GM19324 (cell line): Measurements from ENCODE around the gene C7.

Experiments used
- ATAC-seq: cut with Tn5 transposase; IDR thresholded peaks from one replicate; pipeline ENCODE4 v1.9.1; 2021; ENCODE audit warnings: mild to moderate bottlenecking, moderate library complexity; ENCODE audit not compliant: unreplicated experiment, low FRiP score

Gene C7

GRCh38 chr5:40915341-40915926, 6.1 kb downstream of the C7 start:
- ATAC-seq: no peak

DNA sequence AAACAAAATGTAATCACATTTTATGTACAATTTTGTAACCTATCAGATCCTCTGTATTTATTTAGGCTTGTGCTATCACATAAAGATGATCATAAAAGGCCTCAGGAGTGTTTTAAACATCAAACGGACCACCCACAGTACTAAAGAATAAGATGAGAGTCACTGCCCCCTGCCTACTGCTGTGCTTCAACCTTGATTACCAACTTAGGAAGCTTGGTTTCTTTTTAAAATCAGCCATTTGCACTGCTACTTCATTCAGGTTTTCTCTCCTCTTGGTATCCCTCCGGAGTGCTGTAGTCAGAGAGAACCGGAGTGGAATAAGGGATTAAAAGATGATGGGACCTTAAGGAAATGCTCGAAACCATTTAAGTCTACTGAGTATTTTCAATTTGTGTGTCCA, 6.9 kb downstream of the C7 start:
- no peak for ATAC-seq

GRCh38 chr5:40928886-40929448, 19.7 kb downstream of the C7 start:
- no peak for ATAC-seq

DNA sequence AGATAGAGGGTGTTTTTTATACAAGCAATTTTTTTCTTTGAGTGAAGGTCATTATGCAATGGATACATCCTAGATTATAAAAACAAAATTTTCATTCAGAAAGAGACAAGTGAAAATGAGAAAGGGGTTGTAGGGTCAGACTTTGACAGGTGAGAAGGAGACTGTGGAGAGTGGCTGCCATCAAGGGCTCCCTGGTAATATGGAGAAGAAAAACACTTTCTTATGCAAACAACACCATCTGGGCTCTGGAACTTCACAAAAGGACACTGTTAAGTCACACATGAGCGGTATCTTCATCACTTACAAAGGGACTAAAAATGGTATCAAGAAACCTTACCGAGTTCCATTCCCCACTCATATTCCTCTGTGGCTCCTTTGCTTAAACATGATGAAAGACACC, 23.5 kb downstream of the C7 start:
- no peak for ATAC-seq

- no peak for ATAC-seq
Measured at GRCh38 chr5:40937075-40937474, 27.8 kb downstream of the C7 start.

GRCh38 chr5:40939753-40940152, 30.5 kb downstream of the C7 start:
- ATAC-seq: no peak

DNA sequence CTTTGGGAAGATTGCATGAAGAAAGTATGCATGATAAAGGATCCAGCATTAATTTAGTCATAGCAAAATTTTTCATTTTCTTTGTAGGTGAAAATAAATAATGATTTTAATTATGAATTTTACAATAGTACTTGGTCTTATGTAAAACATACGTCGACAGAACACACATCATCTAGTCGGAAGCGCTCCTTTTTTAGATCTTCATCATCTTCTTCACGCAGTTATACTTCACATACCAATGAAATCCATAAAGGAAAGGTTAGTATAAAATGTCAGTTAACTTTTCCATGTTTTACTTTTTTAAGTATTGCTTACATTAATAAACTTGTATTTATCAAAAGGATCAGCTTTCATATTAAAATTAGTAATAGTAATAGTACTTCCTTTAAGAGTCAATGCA, 35.8 kb downstream of the C7 start:
- ATAC-seq: no peak

GRCh38 chr5:40955313-40955712, 46.0 kb downstream of the C7 start:
- no peak for ATAC-seq

DNA sequence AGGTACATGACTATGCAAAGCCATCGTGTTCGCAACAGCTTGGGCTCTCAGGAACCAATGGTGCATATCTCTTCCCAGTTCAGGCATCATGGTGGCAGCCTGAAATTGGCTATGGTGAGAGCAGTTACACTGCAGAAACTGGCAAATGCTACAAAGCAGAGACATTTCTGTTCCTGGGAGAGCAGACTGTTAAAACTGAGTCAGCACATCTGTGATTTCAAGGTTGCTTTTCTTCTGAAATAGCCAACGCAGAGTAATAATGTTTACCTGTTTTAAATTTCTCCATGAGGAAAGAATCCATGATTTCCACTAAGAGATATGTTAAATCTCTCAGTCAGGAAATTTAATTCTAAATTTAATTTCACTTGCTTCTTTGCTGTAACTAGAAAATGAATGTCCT, 47.8 kb downstream of the C7 start:
- ATAC-seq: no peak

GRCh38 chr5:40958811-40959210, 49.5 kb downstream of the C7 start:
- no peak for ATAC-seq

DNA sequence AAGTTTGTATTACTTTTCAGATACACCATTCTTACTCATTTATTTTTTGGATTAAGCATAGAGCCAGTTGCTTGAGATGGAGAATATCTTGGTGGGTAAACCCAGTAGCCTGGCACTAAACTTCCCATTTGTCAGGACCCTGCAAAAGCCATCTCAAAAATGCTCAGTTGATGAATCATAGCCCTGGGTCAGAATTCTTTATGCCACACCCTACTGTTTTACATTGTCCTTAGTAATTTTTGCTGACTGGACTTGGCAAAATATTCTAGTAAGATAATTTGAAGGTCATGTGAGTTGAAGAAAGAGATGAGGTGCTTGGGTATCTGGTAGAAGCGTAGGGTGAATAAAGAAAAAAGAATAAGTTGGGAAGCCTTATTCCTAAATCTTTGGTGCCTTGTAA, 50.7 kb downstream of the C7 start:
- ATAC-seq: no peak

GRCh38 chr5:40962207-40962955, 53.1 kb downstream of the C7 start:
- no peak for ATAC-seq

DNA sequence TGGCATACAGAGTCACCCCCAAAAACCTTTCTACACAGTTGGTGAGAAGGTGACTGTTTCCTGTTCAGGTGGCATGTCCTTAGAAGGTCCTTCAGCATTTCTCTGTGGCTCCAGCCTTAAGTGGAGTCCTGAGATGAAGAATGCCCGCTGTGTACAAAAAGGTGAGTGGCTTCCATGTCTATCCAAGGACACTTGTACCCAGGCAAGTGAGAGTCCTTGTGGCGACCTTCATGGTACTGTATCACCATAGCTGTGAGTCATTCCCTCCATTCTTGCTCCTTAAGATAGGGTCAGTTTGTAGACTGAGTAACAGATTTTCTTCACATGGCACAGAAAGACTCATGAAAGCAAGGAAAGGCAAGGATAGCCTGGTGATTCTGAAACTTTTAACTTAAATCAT, 63.1 kb downstream of the C7 start:
- no peak for ATAC-seq

- ATAC-seq: no peak
Measured at GRCh38 chr5:40973364-40974004, 64.2 kb downstream of the C7 start.

GRCh38 chr5:40976041-40976440, 66.7 kb downstream of the C7 start:
- no peak for ATAC-seq

DNA sequence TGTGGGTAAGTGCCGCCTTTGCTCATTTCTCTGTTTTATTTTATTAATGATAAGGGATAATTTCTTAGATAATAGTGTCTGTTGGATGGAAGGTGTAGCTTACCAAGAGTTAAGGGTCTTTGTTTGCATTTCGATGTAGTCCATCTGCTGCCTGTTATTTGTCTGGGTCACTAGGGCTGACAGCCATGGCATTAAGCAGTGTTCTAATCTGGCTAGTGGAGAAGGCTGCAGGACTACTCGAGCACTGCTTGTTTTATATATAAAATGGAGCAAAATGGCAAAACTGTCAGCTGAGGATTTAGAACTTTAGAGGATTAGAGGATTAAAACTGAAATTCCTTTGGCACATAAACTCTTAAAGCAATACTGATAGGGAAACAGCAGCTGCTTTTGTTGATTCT, 67.5 kb downstream of the C7 start:
- ATAC-seq: no peak

GRCh38 chr5:40981420-40981819, 72.1 kb downstream of the C7 start:
- ATAC-seq: no peak

DNA sequence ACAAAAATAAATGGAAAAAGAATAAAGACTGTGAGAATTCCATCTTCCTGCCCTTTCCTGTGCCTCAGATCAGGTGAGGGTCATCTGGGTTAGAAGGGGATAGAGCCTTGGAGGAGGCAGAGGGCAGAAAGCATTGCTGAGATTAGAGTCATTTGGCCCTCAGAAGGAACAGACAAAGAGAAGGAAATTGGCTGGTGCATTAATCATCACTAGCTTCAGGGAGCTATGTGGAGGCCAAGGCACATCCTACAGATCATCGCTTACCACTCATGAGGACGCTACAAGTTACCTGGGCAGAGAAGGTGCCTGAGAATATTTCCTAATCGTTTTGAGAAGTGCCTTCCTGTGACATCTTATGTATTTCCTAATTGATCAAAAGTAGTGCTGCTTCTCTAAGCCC, 74.5 kb downstream of the C7 start:
- no peak for ATAC-seq

DNA sequence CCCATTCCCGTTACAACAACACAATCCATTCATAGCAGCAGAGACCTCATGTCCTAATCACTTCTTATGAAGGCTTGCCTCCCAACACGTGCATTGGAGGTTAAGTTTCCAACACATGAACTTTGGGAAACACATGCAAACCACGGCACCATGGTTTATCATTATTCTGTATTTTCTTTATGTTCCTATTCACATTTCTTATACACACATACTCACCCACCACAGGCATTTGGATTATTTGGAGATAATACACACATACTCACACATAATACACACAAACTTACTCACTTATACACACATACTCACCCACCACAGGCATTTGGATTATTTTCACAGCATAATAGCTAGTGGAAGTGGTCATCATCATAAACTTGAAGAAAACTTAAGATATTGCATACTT, 75.6 kb downstream of the C7 start:
- no peak for ATAC-seq

- ATAC-seq: no peak
Measured at GRCh38 chr5:40985501-40985900, 76.2 kb downstream of the C7 start.

DNA sequence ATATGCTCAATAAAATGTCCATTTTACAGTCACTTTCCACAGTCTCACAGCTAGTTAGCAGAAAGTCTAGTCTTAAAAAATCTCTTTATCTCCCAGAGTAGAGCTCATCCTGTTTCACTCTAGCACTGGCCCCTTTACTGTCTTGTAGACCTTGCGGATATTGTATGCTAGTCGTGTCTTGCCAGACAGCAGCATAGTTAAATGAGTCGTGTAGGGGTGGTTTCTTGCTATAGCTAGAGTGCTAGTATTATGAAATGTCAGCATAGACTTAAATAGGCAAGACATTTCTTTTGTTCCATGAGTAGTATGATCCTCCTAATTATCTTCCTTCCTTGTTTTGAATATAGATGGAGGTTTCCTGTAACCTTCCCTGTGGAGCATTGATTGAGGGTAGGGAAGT, 77.4 kb downstream of the C7 start:
- ATAC-seq: no peak

- no peak for ATAC-seq
Measured at GRCh38 chr5:40987349-40987748, 78.1 kb downstream of the C7 start.
